Epithelial cell of prostate (primary cell): ENCODE data around the gene SORCS2.
A peak's percentile ranks its signal among the peaks of the same experiment; 100 is the strongest.

Source experiments
- DNase-seq: peaks from one replicate; pipeline ENCODE4 v3.0.0-alpha.2; 2011; ENCODE audit warnings: low read depth, low spot score
- H3K27ac ChIP-seq: fragments of 450-650 bp; 2 replicates; pipeline ENCODE4 v1.5.1; 2017; ENCODE audit warnings: mild to moderate bottlenecking

Gene SORCS2

DNA sequence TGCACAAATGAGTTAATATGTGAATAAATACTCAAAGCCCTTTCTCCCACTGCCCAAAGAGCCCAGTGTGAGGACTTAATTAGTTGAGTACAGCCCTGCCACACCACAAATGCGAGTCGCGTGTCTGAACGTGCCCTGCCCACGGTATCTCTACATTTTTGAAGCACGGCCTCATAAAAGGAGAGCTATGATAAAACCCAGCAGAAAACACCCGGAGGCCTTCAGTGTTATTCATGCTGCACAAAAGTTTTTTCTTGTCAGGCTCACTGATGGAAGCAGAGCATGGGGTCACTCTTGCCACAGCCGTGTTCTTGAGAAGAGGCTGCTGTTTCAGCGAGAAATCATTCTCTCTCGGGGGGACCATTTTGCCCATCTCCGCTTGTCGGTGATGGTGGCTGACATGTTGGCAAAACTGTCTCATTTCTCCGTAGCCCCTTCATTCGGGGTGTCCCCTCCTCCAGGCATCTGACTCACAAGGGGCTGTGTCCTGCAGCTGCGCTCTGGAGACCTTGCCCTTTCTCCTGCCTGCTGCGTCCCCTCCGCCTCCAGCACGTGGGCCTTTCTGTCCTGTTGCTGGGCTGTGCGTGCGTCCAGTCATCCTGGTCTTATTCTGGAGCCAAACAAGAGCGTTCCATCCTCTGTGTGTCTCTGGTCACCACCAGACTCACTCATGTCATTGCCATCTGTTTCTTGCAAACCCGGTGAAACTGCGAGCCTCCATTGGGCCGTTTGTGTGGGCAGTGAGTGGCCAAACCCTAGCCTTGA is 88.8 kb downstream of the SORCS2 start:
- H3K27ac ChIP-seq, result no peak overlapping the region
- peak; percentile 61 for DNase-seq

DNA sequence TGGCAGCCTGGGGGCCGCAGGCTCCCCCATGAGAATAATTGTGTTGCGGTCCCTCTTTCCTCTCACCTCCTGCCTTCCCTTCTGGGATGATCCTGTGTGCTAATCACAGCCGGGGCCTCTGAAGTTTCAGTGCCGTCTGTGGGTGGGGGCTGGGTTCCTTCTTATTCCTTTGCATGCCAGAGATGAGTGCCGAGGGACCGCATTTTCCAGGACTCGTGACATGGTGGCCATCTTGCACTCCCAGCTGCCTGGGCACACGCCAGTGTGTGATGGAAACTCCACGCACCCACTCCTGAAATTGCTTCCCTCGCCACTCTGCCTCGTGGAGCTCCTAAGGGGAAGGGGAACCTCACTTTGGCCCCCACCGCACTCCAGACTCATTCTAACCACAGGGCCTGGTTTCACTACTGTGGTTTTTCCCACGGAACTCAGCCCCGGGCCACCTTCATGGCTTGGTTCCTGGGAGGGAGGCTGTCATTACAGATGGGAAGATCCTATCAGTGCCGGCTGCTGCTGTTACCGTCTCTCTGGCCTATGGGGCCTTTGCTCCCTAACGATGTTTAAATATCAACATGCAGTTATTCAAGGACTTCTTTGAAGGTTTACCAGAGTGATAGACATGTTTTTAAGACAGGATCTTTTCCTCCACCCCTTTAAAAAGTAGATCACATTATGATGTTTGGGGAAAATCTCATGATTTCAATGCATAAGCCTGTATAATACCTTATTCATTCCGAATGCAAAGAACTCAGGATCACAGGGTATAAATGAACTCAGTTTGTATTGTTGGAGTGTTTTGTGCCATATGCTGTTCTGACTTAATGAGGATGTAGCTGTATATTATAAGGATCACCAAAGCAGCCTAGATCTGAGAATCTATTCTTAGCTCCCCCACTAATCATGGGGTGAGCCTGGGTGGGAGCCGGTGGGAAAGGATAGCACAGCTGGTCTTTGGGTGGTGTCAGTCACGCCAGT is 89.6 kb downstream of the SORCS2 start:
- H3K27ac ChIP-seq, result no peak overlapping the region
- no peak for DNase-seq

DNA sequence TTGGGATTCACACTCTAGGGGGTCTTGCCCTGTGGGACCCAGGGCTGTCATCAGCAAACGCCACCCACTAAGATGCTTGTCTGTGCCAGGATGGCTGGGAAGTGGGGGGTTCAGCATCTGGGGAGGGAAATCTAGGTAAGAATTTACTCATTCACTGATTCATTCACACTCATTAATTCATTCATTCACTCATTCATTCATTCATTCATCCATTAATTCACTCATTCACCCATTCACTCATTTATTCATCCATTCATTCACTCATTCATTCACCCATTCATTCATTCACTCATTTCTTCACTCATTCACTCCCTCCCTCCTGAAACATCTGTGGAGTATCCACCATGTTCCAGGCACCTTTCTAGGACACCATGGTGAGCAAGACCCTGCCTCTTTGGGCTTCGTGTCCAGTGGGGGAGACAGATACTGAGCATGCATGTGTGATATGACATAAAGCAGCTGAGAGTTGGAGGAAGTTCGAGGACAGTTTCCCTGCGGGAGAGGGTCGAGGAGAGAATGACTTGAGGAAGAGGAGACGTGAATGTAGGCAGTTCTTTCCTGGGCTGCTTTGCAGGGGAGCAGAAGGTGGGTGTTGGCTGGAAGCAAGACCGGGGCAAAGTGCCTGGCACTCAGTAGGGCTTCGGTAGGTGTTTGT is 90.6 kb downstream of the SORCS2 start:
- H3K27ac ChIP-seq, result no peak overlapping the region
- DNase-seq, result no peak

DNA sequence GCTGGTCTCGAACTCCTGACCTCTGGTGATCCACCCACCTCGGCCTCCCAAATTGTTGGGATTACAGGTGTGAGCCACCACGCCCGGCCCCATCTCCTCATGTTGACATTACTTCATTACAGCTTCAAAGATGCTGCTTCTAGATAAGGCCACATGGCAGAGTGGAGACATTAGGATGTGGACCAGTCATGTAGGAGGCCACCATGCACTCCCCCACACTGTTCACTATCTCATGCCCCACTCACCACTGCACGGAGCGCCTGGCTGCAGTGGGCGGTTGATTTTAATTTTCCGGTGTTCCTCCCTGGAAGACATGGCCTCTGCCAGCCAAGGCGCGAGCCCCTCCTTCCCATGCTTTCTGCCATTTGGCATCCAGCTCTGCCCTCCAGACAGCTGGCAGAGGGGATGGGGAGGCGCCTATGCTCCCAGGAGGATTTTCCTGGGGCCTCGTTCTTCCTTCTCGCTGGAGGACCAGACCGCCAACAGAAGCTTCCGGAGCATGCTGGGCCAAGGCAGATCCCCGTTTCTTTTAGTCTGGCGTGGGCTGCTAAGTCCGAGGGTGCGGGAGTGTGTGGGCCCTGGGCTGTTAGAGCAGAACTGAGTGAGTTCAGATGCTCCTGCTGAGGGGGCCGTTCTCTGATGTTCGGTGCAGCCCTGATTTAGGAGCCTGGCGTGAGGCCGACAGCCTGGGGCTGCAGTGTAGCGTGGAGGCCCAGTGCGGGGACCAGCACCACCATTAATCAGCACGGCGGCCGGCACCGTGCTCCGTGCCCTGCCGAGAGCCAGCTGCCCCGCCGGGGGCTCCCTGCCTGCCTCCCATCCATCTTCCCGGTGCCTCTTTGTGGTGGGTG is 93.1 kb downstream of the SORCS2 start:
- H3K27ac ChIP-seq, result no peak overlapping the region
- DNase-seq, result no peak

DNA sequence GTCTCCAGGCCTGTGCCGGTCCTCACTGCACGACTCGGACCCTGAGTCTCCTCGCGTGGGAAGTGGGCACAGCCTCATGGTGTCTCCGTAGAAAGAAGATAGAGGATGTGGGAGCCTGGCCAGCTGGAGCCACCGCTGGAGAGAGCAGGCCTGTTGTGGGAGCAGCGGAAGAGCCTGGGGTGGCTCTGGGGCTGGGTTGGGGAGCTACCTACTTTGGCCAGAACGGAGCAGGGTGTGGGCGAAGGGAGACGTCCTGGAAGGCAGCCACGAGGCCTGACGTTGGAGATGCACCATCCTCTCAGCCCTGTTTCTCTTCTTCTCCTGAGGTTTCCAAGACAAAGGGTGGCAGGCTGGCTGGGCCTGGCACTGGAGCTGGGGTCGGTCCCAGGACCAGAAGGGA is 93.8 kb downstream of the SORCS2 start:
- DNase-seq, result no peak
- no peak overlapping the region for H3K27ac ChIP-seq

DNA sequence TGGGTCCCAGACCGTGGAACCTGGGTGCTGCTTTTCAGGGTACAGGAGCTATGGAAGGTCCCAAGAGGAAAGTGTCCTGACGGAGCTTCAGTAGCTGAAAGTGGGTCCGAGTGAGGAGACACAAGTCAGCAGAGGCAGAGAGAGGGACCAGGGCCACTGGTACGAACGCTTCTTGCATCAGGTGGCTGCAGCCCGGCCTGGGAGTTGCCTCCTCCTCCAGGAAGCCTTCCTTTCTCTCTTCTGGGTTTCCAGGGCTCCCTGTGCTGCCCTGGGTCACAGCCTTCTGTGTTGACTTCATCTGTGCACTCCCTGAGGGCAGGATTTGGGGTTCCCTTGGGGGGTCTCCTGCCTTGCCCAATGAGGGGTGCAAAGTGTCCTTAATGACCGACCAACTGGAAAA is 94.5 kb downstream of the SORCS2 start:
- DNase-seq, result no peak
- no peak overlapping the region for H3K27ac ChIP-seq

DNA sequence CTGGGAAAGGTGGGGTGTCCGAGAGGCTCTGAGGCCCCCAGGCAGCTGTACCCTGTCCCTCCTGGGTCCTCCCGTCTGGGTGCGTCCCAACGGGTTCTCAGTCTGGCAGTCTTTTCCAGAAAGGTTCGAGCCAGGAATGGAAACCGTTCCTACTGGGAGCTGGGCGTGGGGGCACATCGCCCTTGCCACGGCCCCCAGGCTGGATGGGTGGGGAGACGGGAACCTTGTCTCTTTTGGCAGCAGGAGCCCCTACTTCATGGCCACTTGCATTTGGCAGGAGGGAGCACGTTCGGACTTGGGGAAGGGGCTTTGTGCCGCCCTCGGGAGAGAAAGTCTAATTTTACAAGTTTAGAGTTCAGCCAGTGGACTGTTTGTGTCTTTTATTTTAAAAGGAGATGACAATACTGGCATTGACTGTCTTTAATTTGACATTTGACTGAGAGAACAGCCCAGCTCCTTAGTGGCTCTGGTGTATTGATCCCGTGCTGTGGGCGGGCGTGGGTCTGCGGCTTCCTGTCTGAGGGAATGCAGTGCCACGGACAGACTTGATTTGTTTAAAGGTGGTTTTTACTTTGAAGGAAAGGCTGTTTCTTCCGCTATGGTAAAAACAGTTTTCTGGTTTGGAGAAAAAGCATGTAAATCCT is 95.1 kb downstream of the SORCS2 start:
- no peak overlapping the region for H3K27ac ChIP-seq
- no peak for DNase-seq

DNA sequence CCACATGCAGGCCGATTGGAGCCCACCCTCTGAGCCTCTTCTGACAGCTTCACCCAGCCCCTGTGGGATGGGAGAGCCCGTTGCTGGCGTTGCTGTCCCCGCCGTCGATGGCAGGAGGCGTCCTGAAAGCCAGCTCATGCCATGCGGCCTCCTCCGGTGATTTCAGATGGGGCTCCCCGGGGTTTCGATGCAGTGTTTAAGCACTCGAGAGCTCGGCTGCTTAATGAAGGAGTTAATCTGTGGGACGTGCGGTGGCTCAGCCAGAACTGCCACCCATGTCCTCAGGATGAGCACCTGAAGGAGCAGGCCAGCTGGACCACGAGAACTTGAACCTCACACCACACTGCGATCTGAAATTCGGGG is 95.6 kb downstream of the SORCS2 start:
- H3K27ac ChIP-seq, result no peak overlapping the region
- no peak for DNase-seq

DNA sequence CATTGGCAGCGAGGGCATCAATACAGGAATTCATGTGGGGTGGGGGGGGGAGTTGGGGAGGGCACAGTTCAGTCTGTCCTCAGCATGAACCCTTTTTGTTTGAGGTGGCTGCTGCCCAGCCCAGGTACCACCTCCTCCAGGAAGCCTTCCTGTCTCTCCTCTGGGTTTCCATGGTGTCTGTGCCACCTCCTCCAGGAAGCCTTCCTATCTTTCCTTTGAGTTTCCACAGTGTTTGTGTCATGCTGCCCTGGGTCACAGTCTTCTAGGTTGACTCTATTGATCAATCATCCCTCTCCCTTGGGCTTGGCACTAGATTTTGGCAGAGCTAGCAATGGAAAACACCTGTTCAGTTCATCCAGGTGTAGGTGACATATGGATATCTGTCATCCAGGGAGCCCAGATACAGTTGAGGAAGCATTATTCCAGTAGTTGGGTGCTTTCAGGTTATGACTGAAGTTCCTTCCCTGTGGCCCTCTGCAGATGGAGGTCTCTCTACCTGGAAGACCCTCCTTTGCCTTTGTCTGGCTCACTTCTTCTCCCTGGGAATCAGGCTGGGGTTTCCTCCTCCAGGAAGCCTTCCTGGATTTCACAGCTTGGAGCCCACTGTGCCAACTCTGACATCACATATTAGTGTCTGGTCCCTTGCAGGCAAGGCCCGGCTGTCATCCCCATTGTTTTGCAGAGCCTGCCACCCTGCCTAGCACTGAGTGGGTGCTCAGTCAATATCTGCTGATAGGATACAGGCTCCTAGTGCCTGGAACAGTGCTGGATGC is 96.6 kb downstream of the SORCS2 start:
- DNase-seq, result no peak
- no peak overlapping the region for H3K27ac ChIP-seq

DNA sequence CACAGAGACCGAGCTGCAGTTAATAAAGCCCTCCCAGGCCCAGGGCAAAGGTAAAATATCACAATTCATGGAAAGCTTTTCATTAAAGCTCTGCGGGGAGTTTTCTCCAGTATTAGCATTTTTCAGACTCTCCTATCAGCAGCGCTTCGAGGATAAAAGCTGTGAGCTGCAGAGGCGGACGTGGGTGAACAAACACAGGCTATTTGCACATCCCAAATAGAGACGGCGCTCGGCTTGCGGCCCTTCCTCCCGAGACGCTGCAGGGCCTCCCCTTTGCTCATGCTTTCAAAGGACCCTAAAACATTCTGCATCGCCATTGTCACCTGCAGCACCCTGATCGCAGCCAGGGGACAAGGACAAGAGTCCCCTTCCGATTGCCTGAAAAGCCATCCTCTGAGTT is 97.3 kb downstream of the SORCS2 start:
- no peak for DNase-seq
- no peak overlapping the region for H3K27ac ChIP-seq

DNA sequence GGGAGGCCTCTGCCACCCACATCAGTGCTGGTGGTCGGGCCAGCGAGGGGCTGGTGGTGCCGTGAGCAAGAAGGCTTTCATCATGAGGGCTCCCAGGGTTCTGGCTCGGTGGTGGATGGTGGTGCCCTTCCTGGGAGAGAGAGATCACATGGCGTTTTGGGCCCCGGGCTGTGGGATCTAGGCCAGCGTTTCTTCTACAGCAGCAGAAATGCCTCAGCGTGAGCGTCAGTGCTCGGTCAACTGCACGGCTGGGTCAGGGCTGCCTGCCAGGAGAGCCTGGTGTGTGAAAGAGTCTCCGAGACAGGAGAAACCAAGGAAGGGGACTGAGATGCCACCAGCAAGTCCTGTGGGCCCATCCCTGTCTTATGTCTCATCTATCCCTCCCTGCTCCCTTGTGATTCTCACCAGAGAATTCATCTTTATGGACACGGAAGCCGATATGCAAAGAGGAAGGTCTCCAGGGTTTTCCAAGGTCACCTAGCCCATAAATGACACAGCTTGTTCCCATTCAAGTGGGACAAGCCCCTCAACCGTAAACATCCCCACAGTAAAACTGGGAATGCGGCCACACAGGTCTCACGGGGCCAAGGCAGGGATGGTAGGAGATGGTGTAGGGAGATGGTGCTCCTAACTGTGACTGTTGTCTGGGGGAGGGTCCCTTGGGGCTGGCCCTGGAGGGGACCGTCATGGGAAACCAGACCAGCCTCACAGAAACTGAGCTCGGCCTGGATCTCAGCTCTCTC is 99.2 kb downstream of the SORCS2 start:
- H3K27ac ChIP-seq, result no peak overlapping the region
- DNase-seq, result no peak

DNA sequence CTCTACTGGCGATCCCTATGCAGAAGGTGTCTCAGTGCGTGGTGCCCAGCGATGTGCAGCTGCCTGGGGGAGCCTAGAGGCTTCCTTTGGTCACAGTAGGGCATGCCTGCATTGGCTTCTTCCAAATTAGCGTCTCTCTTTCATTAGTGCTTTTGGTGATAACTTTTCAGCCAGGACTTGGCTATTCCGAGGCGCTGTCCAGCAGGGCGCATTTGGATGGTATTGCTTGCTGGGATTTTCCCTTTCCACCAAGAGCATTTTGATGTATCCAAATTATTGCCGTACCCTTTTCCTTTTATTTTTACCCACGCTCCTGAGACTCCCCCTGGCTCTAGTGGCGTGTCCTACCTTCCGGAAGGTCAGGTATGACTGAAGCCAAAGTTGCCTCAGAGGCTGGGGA is 101.4 kb downstream of the SORCS2 start:
- H3K27ac ChIP-seq, result no peak overlapping the region
- no peak for DNase-seq

DNA sequence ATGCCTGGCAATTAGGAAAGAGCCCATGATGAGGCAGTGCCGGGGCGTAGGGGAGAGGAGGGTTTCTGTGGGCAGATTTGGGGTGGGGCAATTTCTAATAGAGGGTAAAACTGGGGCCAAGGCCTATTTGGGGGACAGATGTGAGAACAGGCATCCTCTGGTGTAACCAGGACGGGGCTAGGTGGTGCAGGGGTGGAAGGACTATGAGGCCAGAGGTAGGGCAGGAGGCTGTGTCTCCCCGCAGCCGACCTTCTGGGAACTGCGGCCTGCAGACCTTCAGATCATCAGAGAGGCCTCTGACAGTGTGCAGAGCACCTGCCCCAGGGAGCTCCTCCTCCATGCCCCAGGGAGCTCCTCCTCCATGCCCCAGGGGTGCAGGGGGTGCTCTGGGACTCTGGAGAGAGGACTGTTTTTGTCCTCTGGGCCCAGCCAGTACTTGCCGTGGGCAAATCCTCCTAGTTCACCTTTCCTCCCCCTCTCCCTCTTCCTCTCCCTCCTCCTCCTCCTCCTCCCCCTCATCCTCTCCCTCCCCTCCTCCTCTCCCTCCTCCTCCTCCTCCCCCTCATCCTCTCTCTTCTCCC is 101.9 kb downstream of the SORCS2 start:
- no peak overlapping the region for H3K27ac ChIP-seq
- no peak for DNase-seq

DNA sequence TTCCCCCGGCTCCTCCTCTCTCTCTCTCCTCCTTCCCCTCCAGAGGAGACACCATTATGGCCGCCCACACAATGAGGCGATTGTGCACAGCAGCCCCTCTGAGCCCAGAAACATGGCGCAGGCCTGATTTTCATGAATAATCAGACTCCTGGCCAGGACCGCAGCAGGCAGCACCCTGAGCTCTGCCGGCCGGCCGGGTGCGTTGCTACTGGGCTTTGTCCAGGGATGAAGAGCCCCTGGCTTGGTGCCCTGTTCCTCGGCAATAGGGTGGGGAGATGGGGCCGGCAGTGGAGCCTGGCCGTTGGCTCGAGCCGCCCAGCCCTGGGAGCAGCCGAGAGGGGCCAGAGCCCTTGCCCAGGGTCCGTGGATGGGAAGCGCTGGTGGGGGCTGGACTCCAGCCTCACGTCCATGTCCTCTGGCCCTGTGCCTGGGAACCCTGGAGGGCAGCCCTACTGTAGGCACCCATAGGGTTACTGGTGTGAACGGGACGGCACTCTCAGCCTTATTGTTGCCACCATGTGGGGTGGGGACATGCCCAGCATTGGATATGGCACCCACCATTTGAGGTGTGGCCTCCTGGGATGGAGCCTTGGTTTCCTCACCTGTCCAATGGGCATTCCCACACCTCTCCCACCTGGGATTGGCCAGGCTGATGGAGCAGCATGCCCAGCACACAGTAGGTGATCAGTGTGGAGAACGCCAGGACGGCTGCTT is 103.0 kb downstream of the SORCS2 start:
- H3K27ac ChIP-seq, result no peak overlapping the region
- no peak for DNase-seq

DNA sequence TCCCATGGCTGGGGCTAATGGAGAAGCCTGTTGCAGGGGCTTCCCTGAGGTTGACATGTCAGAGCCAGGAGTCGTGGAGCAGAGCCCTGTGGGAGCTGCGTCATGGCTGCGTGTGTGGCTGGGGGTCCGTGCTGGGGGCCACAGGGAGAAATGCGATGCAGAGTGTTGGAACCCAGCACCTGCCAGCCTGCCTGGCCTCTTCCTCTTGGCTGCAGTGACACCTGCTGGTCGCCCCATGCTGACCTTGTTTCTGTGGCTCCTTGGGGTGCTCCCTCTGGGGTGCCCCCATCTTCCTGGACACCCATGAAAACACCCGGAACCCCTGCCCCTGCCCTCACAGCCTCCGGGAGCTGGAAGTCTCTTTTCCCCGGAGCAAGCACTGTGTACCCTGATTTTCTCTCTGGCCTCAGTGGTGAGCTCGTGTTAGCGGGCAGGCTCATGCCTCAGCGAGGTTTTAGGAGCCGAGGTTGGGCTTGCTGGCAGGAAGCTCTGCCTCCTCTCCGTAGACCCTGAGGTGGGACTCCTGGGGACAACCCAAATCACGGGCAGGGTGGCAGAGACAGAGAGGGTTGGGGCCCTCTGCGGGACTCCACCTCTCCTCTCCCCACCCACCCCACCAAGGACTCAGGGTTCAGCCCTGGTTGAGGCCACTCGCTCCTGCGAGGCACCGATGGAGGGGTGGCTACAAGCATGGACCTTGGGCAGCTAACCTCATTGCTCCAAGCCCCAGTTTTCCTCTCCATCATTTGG is 103.7 kb downstream of the SORCS2 start:
- H3K27ac ChIP-seq, result no peak overlapping the region

DNA sequence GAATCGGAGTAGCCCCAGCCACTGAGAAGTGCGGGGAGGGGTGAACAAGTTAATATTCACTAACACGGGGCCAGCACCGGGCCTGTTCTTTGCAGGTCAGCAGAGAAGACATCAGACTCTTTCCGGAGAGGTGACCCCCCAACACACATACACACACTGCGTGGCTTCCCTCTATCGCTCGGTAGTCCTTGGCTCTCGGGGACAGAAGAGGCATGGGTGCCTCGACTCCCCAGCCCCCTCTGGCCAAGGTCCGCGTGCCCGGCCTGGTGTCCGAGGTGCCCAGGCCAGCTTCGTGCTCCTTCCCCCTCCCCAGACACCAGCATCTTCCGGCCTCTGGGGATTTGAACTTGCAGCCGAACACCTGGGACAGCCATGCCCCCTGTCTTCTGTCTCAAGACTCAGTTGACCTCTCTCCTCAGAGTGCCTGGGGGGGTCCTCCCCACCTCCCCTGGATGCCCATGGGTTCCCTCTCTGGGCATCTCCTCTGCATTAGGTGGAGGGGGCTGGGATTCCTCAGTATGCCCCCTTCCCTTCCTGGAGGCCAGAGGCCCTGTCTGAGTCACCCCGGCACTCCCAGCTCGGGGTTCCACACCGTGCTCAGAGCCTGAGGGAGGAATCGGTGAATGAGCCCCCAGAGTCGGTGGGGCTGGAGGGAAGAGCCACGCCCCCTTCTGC is 104.5 kb downstream of the SORCS2 start:
- DNase-seq, result no peak
- no peak overlapping the region for H3K27ac ChIP-seq

More for the DNA sequence above, 103.7 kb downstream of the SORCS2 start:
- no peak for DNase-seq
